H1 (cell line): ENCODE measurements around the gene GPR21. TPM values are rescaled to one million over a fixed set of nuclear protein-coding genes. Genes with fewer than 3 reads are reported as not detected.

ENCODE experiments used
- CTCF ChIA-PET: fragments of 300-600 bp; sonication (Branson Sonifier 250); formaldehyde crosslinking; loops from one replicate; lab custom pipeline; 2021; ENCODE audit not compliant: partially characterized antibody; lab: Charles Lee
- POLR2A ChIA-PET: fragments of 300-600 bp; sonication (Branson Sonifier 250); formaldehyde crosslinking; loops from one replicate; lab custom pipeline; 2021; ENCODE audit warnings: inconsistent platforms; ENCODE audit not compliant: partially characterized antibody; lab: Charles Lee
- DNase-seq, 2 experiments: peaks; one replicate each; pipeline versions ENCODE4 v3.0.0 to v3.0.0-alpha.2; 2010 to 2022; ENCODE audit warnings: low spot score in 2 of 2, low read depth in 1 of 2, mixed read lengths in 1 of 2
- FAIRE-seq: peaks from 2 replicates; lab custom pipeline; 2011; peaks lifted over from hg19 to GRCh38; lab: Jason Lieb, UNC
- H2AFZ ChIP-seq: 2 replicates; pipeline ENCODE4 v1.8.1; 2012; ENCODE audit warnings: low read length, inconsistent platforms
- H2AK5ac ChIP-seq: 2 replicates; pipeline ENCODE4 v1.6.1; 2013; ENCODE audit warnings: low read depth, low read length
- H2BK120ac ChIP-seq: replicated peaks from 2 replicates; pipeline ENCODE3; 2013; ENCODE audit warnings: low read depth, low read length, inconsistent platforms
- H2BK12ac ChIP-seq: 2 replicates; pipeline ENCODE4 v1.6.1; 2013; ENCODE audit warnings: low read depth, low read length
- H2BK15ac ChIP-seq: 2 replicates; pipeline ENCODE4 v1.6.1; 2013; ENCODE audit warnings: low read length
- H2BK20ac ChIP-seq: 2 replicates; pipeline ENCODE4 v1.6.1; 2013; ENCODE audit warnings: low read length
- H2BK5ac ChIP-seq: 2 replicates; pipeline ENCODE4 v1.6.1; 2013; ENCODE audit warnings: low read depth, low read length
- H3K14ac ChIP-seq: 2 replicates; pipeline ENCODE4 v1.6.1; 2013; ENCODE audit warnings: inconsistent platforms; ENCODE audit not compliant: insufficient read length
- H3K18ac ChIP-seq: 2 replicates; pipeline ENCODE4 v1.6.1; 2013; ENCODE audit warnings: low read length; ENCODE audit errors: extremely low read depth
- H3K23ac ChIP-seq: 2 replicates; pipeline ENCODE4 v1.6.1; 2013; ENCODE audit warnings: inconsistent platforms; ENCODE audit not compliant: insufficient read length
- H3K23me2 ChIP-seq: 2 replicates; pipeline ENCODE4 v1.6.1; 2013; ENCODE audit warnings: low read depth, low read length
- H3K27ac ChIP-seq: 2 replicates; pipeline ENCODE4 v1.6.1; 2011; ENCODE audit warnings: low read depth, low read length, inconsistent platforms
- H3K27me3 ChIP-seq, 4 experiments: replicated peaks in 1 of 4; 1 replicate in 1 of 4; 2 replicates in 3 of 4; pipeline versions ENCODE4 v1.6.1 to v1.8.1; 2011 to 2013; ENCODE audit warnings: low read length in 3 of 4, mild to moderate bottlenecking in 3 of 4, inconsistent platforms in 2 of 4, mixed read lengths in 2 of 4, moderate library complexity in 1 of 4; ENCODE audit not compliant: control insufficient read depth in 3 of 4, insufficient read depth in 3 of 4; ENCODE audit errors: extremely low read depth in 1 of 4
- H3K36me3 ChIP-seq, 4 experiments: 2 replicates each; pipeline versions ENCODE4 v1.6.1 to v1.8.1; 2011 to 2013; ENCODE audit warnings: mild to moderate bottlenecking in 4 of 4, low read length in 3 of 4, moderate library complexity in 2 of 4, control low read depth in 1 of 4, inconsistent platforms in 1 of 4; ENCODE audit not compliant: insufficient read depth in 4 of 4, control insufficient read depth in 2 of 4
- H3K4ac ChIP-seq: replicated peaks from 2 replicates; pipeline ENCODE3; 2013; ENCODE audit warnings: low read length, low read depth, mixed read lengths, inconsistent platforms; ENCODE audit not compliant: insufficient read length
- H3K4me1 ChIP-seq, 4 experiments: replicated peaks in 1 of 4; 1 replicate in 1 of 4; 2 replicates in 3 of 4; pipeline versions ENCODE4 v1.6.1 to v1.8.1; 2011 to 2013; ENCODE audit warnings: low read length in 3 of 4, inconsistent platforms in 2 of 4, mixed read lengths in 1 of 4; ENCODE audit not compliant: insufficient read depth in 4 of 4, control insufficient read depth in 3 of 4
- H3K4me2 ChIP-seq, 2 experiments: 2 replicates each; pipeline versions ENCODE4 v1.6.1 to v1.8.1; 2011 to 2013; ENCODE audit warnings: low read depth in 2 of 2, low read length in 2 of 2, control low read depth in 1 of 2, inconsistent platforms in 1 of 2, mild to moderate bottlenecking in 1 of 2; ENCODE audit not compliant: insufficient read depth in 1 of 2
- H3K4me3 ChIP-seq, 4 experiments: fragments of 200-600, 300-600 bp in 1 of 4; sonication (generic), shearing (Covaris generic), sonication (Bioruptor Twin) in 1 of 4; 2 replicates each; pipeline versions ENCODE4 v1.5.1 to v1.8.1; 2011 to 2016; ENCODE audit warnings: low read length in 4 of 4, low read depth in 3 of 4, control low read depth in 2 of 4, inconsistent platforms in 2 of 4, mild to moderate bottlenecking in 2 of 4, mixed read lengths in 1 of 4, moderate library complexity in 1 of 4; ENCODE audit not compliant: insufficient read depth in 2 of 4; ENCODE audit errors: extremely low read depth in 1 of 4
- H3K56ac ChIP-seq: replicated peaks from 2 replicates; pipeline ENCODE3; 2013; ENCODE audit warnings: low read depth, mild to moderate bottlenecking, mixed read lengths, low read length, inconsistent platforms; ENCODE audit not compliant: insufficient read length
- H3K79me1 ChIP-seq: 2 replicates; pipeline ENCODE4 v1.6.1; 2013; ENCODE audit warnings: low read depth, low read length, control low read depth
- H3K79me2 ChIP-seq, 2 experiments: 2 replicates each; pipeline versions ENCODE4 v1.6.1 to v1.8.1; 2012 to 2013; ENCODE audit warnings: low read length in 2 of 2, mild to moderate bottlenecking in 2 of 2, inconsistent platforms in 1 of 2; ENCODE audit not compliant: insufficient read depth in 2 of 2, control insufficient read depth in 1 of 2
- H3K9ac ChIP-seq, 4 experiments: replicated peaks in 1 of 4; 1 replicate in 1 of 4; 2 replicates in 3 of 4; pipeline versions ENCODE4 v1.6.1 to v1.8.1; 2011 to 2013; ENCODE audit warnings: low read depth in 3 of 4, low read length in 3 of 4, control low read depth in 2 of 4, mild to moderate bottlenecking in 2 of 4, moderate library complexity in 2 of 4, inconsistent platforms in 1 of 4; ENCODE audit errors: extremely low read depth in 1 of 4
- H3K9me3 ChIP-seq, 2 experiments: 2 replicates each; pipeline versions ENCODE4 v1.6.1 to v1.8.1; 2012 to 2013; ENCODE audit warnings: mild to moderate bottlenecking in 2 of 2, moderate library complexity in 2 of 2, control low read depth in 1 of 2, inconsistent platforms in 1 of 2, low read depth in 1 of 2, low read length in 1 of 2, mixed read lengths in 1 of 2; ENCODE audit not compliant: insufficient read depth in 2 of 2
- H4K20me1 ChIP-seq, 2 experiments: replicated peaks in 1 of 2; 2 replicates each; pipeline versions ENCODE3 to v1.8.1; 2011 to 2013; ENCODE audit warnings: inconsistent platforms in 2 of 2, low read length in 2 of 2, mild to moderate bottlenecking in 1 of 2; ENCODE audit not compliant: insufficient read depth in 2 of 2, control insufficient read depth in 1 of 2
- H4K5ac ChIP-seq: 2 replicates; pipeline ENCODE4 v1.6.1; 2013; ENCODE audit warnings: low read length, low read depth, mixed read lengths, inconsistent platforms; ENCODE audit not compliant: insufficient read length
- H4K8ac ChIP-seq: 2 replicates; pipeline ENCODE4 v1.8.0; 2013; ENCODE audit warnings: mild to moderate bottlenecking, moderate library complexity, low read length, inconsistent platforms; ENCODE audit not compliant: insufficient read depth; ENCODE audit errors: extremely low read depth
- H4K91ac ChIP-seq: replicated peaks from 2 replicates; pipeline ENCODE3; 2013; ENCODE audit warnings: low read length, mixed read lengths, inconsistent platforms; ENCODE audit not compliant: insufficient read length
- CHD2 ChIP-seq: IDR thresholded peaks from 2 replicates; pipeline ENCODE4 v1.6.1; 2012; ENCODE audit warnings: low read length, improper control_type of control experiment
- POLR2A ChIP-seq, 2 experiments: IDR thresholded peaks; 1 replicate in 1 of 2; 2 replicates in 1 of 2; pipeline ENCODE4 v1.6.1; 2011; ENCODE audit warnings: low read depth in 2 of 2, low read length in 2 of 2, mild to moderate bottlenecking in 2 of 2; ENCODE audit errors: control extremely low read depth in 1 of 2
- RXRA ChIP-seq: IDR thresholded peaks from 2 replicates; pipeline ENCODE4 v1.6.1; 2011; ENCODE audit warnings: low read depth, mild to moderate bottlenecking, low read length, moderate library complexity; ENCODE audit not compliant: insufficient read depth
- SIN3A ChIP-seq, 2 experiments: IDR thresholded peaks in 1 of 2; conservative IDR thresholded peaks in 1 of 2; 2 replicates each; pipeline ENCODE4 v1.6.1; 2011 to 2012; ENCODE audit warnings: low read length in 2 of 2, improper control_type of control experiment in 1 of 2, low read depth in 1 of 2, mild to moderate bottlenecking in 1 of 2
- SIX5 ChIP-seq: IDR thresholded peaks from 2 replicates; pipeline ENCODE4 v1.6.1; 2011; ENCODE audit warnings: mild to moderate bottlenecking, low read depth, low read length
- ZNF274 ChIP-seq: IDR thresholded peaks from 2 replicates; pipeline ENCODE4 v1.7.0; 2012; ENCODE audit warnings: low read length, borderline replicate concordance; ENCODE audit errors: extremely low read depth
- WGBS, 2 experiments: shearing (Covaris generic) in 1 of 2; methylation state at CpG; one replicate each; pipeline versions ENCODE4 v1.1.6 to v1.1.7; 2013 to 2015; ENCODE audit warnings: low lambda C conversion rate in 2 of 2, mixed read lengths in 2 of 2, inconsistent platforms in 1 of 2, low coverage in 1 of 2, missing lambda C conversion rate in 1 of 2; ENCODE audit not compliant: insufficient replicate concordance in 2 of 2, insufficient coverage in 1 of 2, insufficient read length in 1 of 2; ENCODE audit errors: extremely low coverage in 1 of 2, missing lambda C conversion rate in 1 of 2; 5-methylcytosine and 5-hydroxymethylcytosine counted together
- polyA plus RNA-seq, 7 experiments: library from polyadenylated mRNA; depleted of rRNA in 3 of 7; stranded (reverse) in 5 of 7; unstranded in 2 of 7; fragments of >200 nt in 5 of 7; fragments of 200-250 nt in 2 of 7; gene quantifications; 1 replicate in 5 of 7; 2 replicates in 1 of 7; 4 replicates in 1 of 7; pipeline versions ENCODE4 v1.2.1 to v1.2.3, GENCODE V29; 2011 to 2013; ENCODE audit warnings: missing spikeins in 2 of 7, mixed read lengths in 2 of 7
- total RNA-seq: library from RNA; stranded (reverse); fragmentation: NEBNext Ultra II Directional; extraction: Animal tissue kit (Norgen Biotek cat#: 25700); gene quantifications from 2 replicates; pipeline ENCODE4 v1.2.1, GENCODE V29; 2021
- TF ChIP-seq, protein P1 (sequence below): IDR thresholded peaks from 2 replicates; pipeline ENCODE4 v1.6.1; 2012; ENCODE audit warnings: low read length, inconsistent platforms
- TF ChIP-seq, protein P2 (sequence below), 3 experiments: IDR thresholded peaks; 1 replicate in 2 of 3; 2 replicates in 1 of 3; pipeline versions ENCODE4 v1.5.1 to v1.6.1; 2011; ENCODE audit warnings: low read length in 3 of 3, mild to moderate bottlenecking in 3 of 3, inconsistent platforms in 2 of 3, low read depth in 1 of 3, moderate library complexity in 1 of 3; ENCODE audit not compliant: insufficient read depth in 1 of 3; ENCODE audit errors: control extremely low read depth in 1 of 3
- TF ChIP-seq, protein P3 (sequence below): IDR thresholded peaks from 2 replicates; pipeline ENCODE4 v1.6.1; 2011; ENCODE audit warnings: low read length, improper control_type of control experiment

GPR21 gene
- total and polyA plus RNA-seq, 2 of the 8 experiments (the other 6 are each of a cell fraction or from before 2014, with no cell fraction given): 0.58 to 0.71 TPM

DNA sequence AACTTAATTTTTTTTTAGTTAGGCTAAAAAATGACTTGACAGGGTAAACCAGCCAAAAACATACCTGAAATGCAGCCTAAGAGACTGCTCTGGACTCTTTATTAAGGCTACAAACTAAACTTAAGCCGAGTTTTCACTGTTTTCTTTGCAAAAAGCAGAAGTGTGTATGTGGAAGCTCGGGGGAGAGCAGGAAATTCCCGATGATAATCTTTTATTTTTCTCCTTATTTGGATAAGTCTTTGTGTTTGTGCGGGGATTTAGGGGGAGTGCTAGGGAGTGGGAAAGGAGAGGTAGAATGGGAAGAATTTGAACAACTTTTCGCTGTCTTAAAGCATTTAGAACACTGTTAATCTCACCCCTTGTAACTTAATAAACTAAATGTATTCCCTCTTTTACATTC is 30.7 kb upstream of the GPR21 start:
- DNase-seq (no peak), FAIRE-seq (no peak)
- Histone ChIP-seq H3K36me3 (peaks cover 0 to 41% (median 10%) of the 10 kb centered on the region in 4 experiments; a peak in 5 of 8 replicates), H3K9me3 (no peaks in the 10 kb centered on the region), H3K79me2 (no peaks in the 10 kb centered on the region), H2BK5ac (no peak overlapping the region), H3K4me3 (no peak overlapping the region), H3K4me1 (no peaks in the 10 kb centered on the region), H2AK5ac (no peak overlapping the region), H3K56ac (no peak overlapping the region), H3K27ac (no peak overlapping the region), H4K20me1 (no peaks in the 10 kb centered on the region), H4K91ac (no peak overlapping the region), H3K79me1 (no peaks in the 10 kb centered on the region), H4K8ac (no peak overlapping the region), H3K18ac (no peak overlapping the region), H4K5ac (no peak overlapping the region), H3K4me2 (no peak overlapping the region), H2AFZ (no peak overlapping the region), H3K27me3 (no peaks in the 10 kb centered on the region), H3K23me2 (no peaks in the 10 kb centered on the region), H3K9ac (no peak overlapping the region), H2BK12ac (no peak overlapping the region), H3K23ac (no peak overlapping the region), H2BK120ac (no peak overlapping the region), H2BK15ac (no peak overlapping the region), H2BK20ac (no peak overlapping the region), H3K4ac (no peak overlapping the region), H3K14ac (no peak overlapping the region)
- ChIA-PET CTCF (no interaction called here), POLR2A (no interaction called here)
- TF ChIP-seq SIX5 (no peak), ZNF274 (no peak), SIN3A (conservative IDR thresholded peaks at IDR 0.05 in 1 of 2, IDR thresholded peaks at IDR 0.05 in 1 of 2; ENCODE audit: low read depth in 1 of 2, low read length in 2 of 2) (no peak), RXRA (no peak), POLR2A (IDR thresholded peaks at IDR 0.05; ENCODE audit: control extremely low read depth in 1 of 2, low read depth in 2 of 2, low read length in 2 of 2) (no peak), CHD2 (no peak)
- TF ChIP-seq, protein P1, sequence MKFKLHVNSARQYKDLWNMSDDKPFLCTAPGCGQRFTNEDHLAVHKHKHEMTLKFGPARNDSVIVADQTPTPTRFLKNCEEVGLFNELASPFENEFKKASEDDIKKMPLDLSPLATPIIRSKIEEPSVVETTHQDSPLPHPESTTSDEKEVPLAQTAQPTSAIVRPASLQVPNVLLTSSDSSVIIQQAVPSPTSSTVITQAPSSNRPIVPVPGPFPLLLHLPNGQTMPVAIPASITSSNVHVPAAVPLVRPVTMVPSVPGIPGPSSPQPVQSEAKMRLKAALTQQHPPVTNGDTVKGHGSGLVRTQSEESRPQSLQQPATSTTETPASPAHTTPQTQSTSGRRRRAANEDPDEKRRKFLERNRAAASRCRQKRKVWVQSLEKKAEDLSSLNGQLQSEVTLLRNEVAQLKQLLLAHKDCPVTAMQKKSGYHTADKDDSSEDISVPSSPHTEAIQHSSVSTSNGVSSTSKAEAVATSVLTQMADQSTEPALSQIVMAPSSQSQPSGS: no peak
- TF ChIP-seq, protein P2, sequence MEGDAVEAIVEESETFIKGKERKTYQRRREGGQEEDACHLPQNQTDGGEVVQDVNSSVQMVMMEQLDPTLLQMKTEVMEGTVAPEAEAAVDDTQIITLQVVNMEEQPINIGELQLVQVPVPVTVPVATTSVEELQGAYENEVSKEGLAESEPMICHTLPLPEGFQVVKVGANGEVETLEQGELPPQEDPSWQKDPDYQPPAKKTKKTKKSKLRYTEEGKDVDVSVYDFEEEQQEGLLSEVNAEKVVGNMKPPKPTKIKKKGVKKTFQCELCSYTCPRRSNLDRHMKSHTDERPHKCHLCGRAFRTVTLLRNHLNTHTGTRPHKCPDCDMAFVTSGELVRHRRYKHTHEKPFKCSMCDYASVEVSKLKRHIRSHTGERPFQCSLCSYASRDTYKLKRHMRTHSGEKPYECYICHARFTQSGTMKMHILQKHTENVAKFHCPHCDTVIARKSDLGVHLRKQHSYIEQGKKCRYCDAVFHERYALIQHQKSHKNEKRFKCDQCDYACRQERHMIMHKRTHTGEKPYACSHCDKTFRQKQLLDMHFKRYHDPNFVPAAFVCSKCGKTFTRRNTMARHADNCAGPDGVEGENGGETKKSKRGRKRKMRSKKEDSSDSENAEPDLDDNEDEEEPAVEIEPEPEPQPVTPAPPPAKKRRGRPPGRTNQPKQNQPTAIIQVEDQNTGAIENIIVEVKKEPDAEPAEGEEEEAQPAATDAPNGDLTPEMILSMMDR (IDR thresholded peaks at IDR 0.05; ENCODE audit: control extremely low read depth in 1 of 3, insufficient read depth in 1 of 3, low read depth in 1 of 3, low read length in 3 of 3): no peak
- TF ChIP-seq, protein P3, sequence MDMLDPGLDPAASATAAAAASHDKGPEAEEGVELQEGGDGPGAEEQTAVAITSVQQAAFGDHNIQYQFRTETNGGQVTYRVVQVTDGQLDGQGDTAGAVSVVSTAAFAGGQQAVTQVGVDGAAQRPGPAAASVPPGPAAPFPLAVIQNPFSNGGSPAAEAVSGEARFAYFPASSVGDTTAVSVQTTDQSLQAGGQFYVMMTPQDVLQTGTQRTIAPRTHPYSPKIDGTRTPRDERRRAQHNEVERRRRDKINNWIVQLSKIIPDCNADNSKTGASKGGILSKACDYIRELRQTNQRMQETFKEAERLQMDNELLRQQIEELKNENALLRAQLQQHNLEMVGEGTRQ: no peak
- 89% methylated on average over 5 of the region's 5 CpGs; no CpG with 5 or more reads in 1 of the 2 experiments for WGBS, 2 experiments
